T-helper 22 cell (primary cell): ENCODE measurements around the gene TNIK.

Source experiments
- DNase-seq: peaks from one replicate; pipeline ENCODE4 v3.0.0-alpha.2; 2020; ENCODE audit warnings: low read depth

TNIK gene

GRCh38 chr3:171459942-171460724 is at the start of gene TNIK:
TNIK (minus strand) TSS chr3:171460405; CDS start chr3:171460063, 342 bp downstream.
- peak; percentile 96 for DNase-seq

- DNase-seq = no peak
Observed at GRCh38 chr3:171508676-171509075, 48.5 kb upstream of the TNIK start.

GRCh38 chr3:171508206-171508605 is 48.0 kb upstream of the TNIK start:
- no peak for DNase-seq

- no peak for DNase-seq
Observed at GRCh38 chr3:171506743-171507319, 46.6 kb upstream of the TNIK start.

- DNase-seq = no peak
Observed at GRCh38 chr3:171505822-171506333, 45.7 kb upstream of the TNIK start.

GRCh38 chr3:171504376-171504775 is 44.2 kb upstream of the TNIK start:
- no peak for DNase-seq

- DNase-seq = no peak
Observed at GRCh38 chr3:171503817-171504216, 43.6 kb upstream of the TNIK start.

GRCh38 chr3:171498921-171499320 is 38.7 kb upstream of the TNIK start:
- DNase-seq = no peak

- no peak for DNase-seq
Observed at GRCh38 chr3:171497468-171497867, 37.3 kb upstream of the TNIK start.

- DNase-seq = no peak
Observed at GRCh38 chr3:171495413-171495812, 35.2 kb upstream of the TNIK start.

GRCh38 chr3:171494457-171495109 is 34.4 kb upstream of the TNIK start:
- no peak for DNase-seq

- no peak for DNase-seq
Observed at GRCh38 chr3:171491361-171491760, 31.2 kb upstream of the TNIK start.

GRCh38 chr3:171490901-171491300 is 30.7 kb upstream of the TNIK start:
- DNase-seq = no peak

GRCh38 chr3:171489348-171489747 is 29.1 kb upstream of the TNIK start:
- no peak for DNase-seq

GRCh38 chr3:171488479-171488878 is 28.3 kb upstream of the TNIK start:
- no peak for DNase-seq

GRCh38 chr3:171487382-171487781 is 27.2 kb upstream of the TNIK start:
- no peak for DNase-seq

GRCh38 chr3:171485338-171485737 is 25.1 kb upstream of the TNIK start:
- no peak for DNase-seq

- no peak for DNase-seq
Observed at GRCh38 chr3:171481011-171481410, 20.8 kb upstream of the TNIK start.

GRCh38 chr3:171480526-171480925 is 20.3 kb upstream of the TNIK start:
- DNase-seq = no peak

GRCh38 chr3:171476532-171477102 is 16.4 kb upstream of the TNIK start:
- DNase-seq = no peak

- DNase-seq = no peak
Observed at GRCh38 chr3:171472552-171472951, 12.3 kb upstream of the TNIK start.

- no peak for DNase-seq
Observed at GRCh38 chr3:171470714-171471227, 10.6 kb upstream of the TNIK start.
